Measurements from ENCODE around the gene FUZ.

Gene FUZ

GRCh38 chr19:49812997-49813861 is at the start of gene FUZ:
FUZ (minus strand) TSS chr19:49813292; CDS start chr19:49813106, 186 bp downstream.
- DNase-seq (ENCODE audit: low read depth) = peak; percentile 85

GRCh38 chr19:49862391-49863253 is 49.5 kb upstream of the FUZ start:
- DNase-seq (ENCODE audit: low read depth) = no peak

- no peak for DNase-seq (ENCODE audit: low read depth)
These were observed 48.7 kb upstream of the FUZ start for GRCh38 chr19:49861541-49862378.

- no peak for DNase-seq (ENCODE audit: low read depth)
These were observed 48.0 kb upstream of the FUZ start for GRCh38 chr19:49861107-49861506.

- DNase-seq (ENCODE audit: low read depth) = no peak
These were observed 47.4 kb upstream of the FUZ start for GRCh38 chr19:49860336-49861102.

- no peak for DNase-seq (ENCODE audit: low read depth)
These were observed 46.7 kb upstream of the FUZ start for GRCh38 chr19:49859682-49860335.

GRCh38 chr19:49858088-49858985 is 45.2 kb upstream of the FUZ start:
- no peak for DNase-seq (ENCODE audit: low read depth)

GRCh38 chr19:49857838-49858087 is 44.7 kb upstream of the FUZ start:
- DNase-seq (ENCODE audit: low read depth) = no peak

- no peak for DNase-seq (ENCODE audit: low read depth)
These were observed 44.2 kb upstream of the FUZ start for GRCh38 chr19:49857061-49857837.

GRCh38 chr19:49856574-49857021 is 43.5 kb upstream of the FUZ start:
- DNase-seq (ENCODE audit: low read depth) = no peak

- DNase-seq (ENCODE audit: low read depth) = no peak
These were observed 42.8 kb upstream of the FUZ start for GRCh38 chr19:49855676-49856573.

- DNase-seq (ENCODE audit: low read depth) = no peak
These were observed 42.2 kb upstream of the FUZ start for GRCh38 chr19:49855277-49855675.

- DNase-seq (ENCODE audit: low read depth) = no peak
These were observed 41.5 kb upstream of the FUZ start for GRCh38 chr19:49854378-49855263.

- no peak for DNase-seq (ENCODE audit: low read depth)
These were observed 40.8 kb upstream of the FUZ start for GRCh38 chr19:49853852-49854377.

GRCh38 chr19:49852631-49853126 is 39.6 kb upstream of the FUZ start:
- DNase-seq (ENCODE audit: low read depth) = no peak

GRCh38 chr19:49851456-49852259 is 38.6 kb upstream of the FUZ start:
- no peak for DNase-seq (ENCODE audit: low read depth)

Data from stimulated activated CD8-positive, alpha-beta memory T cell treated with anti-CD3 and anti-CD28 coated beads, Interleukin-15, amount 100 ng/mL, for 1 hour (primary cell).